Fibroblast of skin of left quadriceps (primary cell): ENCODE data around the gene DTNBP1.
A peak's percentile ranks its signal among the peaks of the same experiment; 100 is the strongest.

Experiments
- DNase-seq, 2 experiments: peaks; one replicate each; pipeline ENCODE4 v3.0.0-alpha.2; 2013; ENCODE audit warnings: low read depth in 2 of 2

The DTNBP1 gene

DNA sequence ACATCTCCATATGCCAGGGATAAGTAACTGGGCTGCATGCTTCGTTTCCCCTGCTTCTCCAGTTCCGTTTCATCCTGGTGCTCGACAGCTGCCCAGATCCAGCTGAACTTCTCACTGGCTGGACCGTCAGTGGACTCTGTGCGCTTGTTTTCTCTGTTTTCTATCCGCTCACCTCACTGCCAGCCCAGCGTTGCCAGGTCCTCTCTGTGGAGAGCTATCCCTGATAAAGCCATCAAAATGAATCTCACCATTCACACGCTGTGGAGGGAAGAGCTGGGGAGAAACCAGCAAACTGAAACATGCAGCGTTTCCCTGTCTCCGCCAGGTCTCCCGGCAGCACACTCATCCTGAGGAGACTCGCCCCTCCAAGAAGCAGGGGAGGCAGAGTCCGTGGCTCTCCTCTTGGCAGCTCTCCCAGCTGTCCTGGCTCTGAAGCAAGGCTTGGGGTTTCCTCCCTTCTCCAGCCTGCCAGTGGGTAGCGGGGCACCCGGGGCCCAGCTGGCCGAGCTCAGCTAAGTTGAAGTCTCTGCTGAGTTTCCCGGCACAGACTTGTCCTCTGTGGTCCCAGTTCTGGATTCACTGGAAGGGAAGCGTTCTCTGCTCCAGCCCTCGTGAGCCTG, 160.9 kb downstream of the DTNBP1 start:
- peak; percentile 29 to 49 for DNase-seq

- no peak for DNase-seq
These were observed 161.7 kb downstream of the DTNBP1 start for GRCh38 chr6:15500901-15501825.

DNA sequence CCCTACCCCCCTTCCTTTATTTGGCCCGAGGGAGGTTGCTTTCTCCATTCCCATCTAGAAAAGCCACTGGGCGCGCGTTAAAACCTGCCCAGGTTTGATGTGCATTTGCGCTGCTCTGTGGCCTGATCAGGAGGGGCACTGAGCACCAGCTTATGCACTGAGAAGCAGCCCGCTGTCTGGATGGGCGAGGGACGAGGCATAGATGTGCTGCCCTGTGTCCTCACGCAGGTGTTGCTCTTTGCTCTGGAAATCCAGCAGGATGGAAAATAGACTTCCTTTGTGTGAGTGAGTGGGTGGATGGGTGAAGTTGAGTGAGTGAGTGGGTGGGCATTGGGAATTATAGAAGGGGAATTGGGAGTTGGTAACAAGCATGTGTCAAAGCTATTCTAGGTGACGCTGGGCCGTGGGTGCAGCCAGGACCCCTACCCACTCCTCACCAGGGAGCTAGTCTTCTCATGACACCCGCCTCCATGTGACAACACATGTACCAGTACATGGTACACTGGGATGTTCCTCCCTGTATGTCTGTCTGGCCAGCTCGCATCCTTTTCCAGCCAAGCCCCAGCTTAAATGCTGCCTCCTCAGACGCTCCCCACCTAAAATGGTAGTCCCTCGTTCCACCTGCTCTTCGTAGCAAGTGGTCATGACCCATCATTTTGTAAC, 162.6 kb downstream of the DTNBP1 start:
- DNase-seq, result no peak

DNA sequence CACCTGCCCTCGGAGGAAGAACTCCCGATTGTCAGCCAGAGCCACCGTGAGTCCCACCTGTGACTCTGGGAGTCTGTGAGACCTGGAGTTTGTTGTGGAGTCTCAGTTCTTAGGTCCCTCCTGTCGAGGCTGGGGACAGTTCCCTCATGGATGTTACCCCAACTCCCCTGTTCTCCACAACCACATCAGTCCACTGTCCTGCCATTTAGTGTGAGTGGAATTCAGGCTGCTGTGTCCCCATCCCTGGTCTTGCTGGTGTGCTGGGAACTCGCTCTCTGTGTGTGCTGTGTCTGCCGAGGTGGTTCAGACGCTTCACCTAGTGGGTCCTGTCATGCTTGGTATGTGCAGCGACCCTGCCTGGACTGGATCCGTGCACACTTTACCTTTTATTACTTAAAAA, 163.2 kb downstream of the DTNBP1 start:
- no peak for DNase-seq

GRCh38 chr6:15499125-15499524, 163.7 kb downstream of the DTNBP1 start:
- no peak for DNase-seq

DNA sequence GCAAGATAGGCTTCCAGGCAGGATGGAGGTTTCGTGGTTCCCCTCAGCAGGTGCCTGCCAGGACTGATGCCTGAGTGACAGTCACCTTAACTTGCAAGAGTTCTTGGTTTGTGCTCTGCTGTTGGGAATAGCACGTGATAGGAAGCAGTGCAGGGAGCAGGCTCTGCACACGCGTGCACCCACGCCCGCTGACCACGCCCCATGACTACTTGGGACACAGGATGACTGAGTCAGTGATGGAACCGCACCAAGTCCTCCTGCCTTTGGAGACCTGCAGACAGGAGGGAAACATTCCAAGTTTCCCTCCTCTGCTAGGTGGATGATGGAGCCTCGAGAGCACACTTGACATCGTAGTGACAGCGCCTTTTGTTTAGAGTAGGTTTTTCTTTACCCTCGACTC, 164.2 kb downstream of the DTNBP1 start:
- DNase-seq, result no peak

GRCh38 chr6:15496345-15497131, 166.3 kb downstream of the DTNBP1 start:
- DNase-seq, result no peak

DNA sequence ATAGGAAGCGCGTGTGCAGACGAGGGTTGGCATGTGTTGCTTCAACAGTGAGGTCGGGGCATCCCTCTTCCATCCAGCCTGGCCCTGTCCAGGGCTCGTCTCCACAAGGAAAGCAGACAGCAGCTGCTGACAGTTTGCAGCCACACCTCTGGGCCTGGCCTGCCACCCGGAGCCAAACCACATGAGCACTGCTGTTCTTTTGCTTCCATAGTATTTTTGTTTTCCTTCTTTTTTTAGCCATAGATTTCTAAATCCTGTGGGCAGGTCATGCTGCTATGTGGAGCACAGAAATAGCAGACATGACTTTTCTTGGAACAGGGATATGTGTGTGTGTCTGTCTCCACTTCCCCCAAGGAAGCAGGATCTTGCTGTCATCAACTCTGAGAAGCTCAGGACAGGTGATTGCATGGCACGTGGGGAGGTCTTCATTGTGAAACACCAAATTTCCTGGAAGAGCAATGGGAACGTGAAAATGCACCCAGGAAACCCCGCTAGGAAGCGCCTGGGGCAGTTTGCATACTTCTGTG, 167.4 kb downstream of the DTNBP1 start:
- no peak for DNase-seq

DNA sequence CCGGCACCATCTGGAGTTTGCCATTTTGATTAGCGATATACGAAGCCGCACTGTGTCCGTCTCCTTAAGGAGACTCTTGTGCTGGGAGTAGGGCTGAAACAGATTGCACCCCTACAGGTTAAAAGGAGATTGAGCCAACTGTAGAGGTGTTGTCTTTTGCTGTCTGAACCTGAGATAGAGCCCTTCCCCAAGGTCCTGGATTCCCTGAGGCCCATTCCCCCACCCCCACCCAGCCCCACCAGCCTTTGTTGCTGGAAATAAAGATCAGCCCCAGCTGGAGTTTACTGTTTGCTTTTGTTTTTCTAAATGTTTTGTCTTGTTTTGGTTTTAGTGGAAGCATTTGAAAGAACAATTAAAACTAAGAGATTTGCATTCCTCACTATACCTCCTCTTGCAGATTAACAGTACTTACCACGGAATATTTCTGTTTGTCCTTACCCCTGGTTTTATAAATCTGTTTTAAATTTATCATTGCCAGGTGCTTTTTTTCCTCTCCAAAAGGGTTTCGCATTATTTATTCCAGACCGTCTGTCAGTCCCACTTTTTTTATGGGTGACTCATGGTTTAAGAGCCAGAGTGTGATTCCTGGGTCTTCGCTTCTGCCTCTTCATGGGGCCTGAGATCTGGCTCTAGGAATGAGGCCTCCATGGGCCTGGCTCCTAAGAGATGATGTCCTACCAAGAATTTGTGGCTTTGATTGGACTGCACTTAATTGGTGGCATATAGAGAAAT, 169.2 kb downstream of the DTNBP1 start:
- DNase-seq, result peak; percentile 51 to 56

- no peak for DNase-seq
These were observed 170.9 kb downstream of the DTNBP1 start for GRCh38 chr6:15491986-15492269.

GRCh38 chr6:15491255-15491985, 171.4 kb downstream of the DTNBP1 start:
- DNase-seq, result peak; percentile 65 to 66

- DNase-seq, result no peak
These were observed 172.4 kb downstream of the DTNBP1 start for GRCh38 chr6:15490242-15491100.

- DNase-seq, result no peak
These were observed 173.4 kb downstream of the DTNBP1 start for GRCh38 chr6:15489261-15489962.

DNA sequence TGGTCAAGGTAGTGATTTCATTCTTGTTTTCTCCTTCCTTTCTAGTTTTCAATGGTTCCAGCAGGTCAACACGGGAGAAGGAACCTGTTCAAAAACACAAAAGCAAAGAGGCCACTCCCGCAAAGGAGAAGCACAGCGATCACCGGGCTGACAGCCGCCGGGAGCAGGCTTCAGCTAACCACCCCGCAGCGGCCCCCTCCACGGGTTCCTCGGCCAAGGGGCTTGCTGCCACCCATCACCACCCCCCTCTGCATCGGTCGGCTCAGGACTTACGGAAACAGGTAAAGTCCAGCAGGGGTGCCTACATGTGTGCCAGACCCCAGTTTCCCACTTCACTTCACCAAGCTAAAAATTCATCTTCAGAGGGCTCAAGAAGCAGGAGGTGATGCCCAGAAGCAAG, 175.6 kb downstream of the DTNBP1 start:
- DNase-seq, result no peak

DNA sequence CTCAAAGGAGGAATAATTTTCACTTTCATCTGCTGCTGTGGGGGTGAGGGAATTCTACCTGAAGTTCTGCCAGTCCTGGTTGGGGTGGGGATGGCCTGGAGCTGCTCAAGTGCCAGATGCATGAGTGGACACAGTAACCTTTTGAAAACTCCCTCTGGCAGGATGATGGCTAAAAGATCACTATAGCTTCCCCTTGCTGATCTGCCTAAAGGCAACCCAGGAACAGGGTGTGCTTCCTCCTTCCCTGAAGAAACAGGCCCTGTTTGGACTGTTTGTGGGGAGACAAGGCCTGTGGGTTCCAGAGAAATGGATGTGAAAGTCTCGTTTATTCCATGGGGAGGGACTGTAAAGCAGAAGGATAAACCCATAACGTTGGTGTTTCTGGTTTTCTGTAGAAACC, 176.9 kb downstream of the DTNBP1 start:
- no peak for DNase-seq

GRCh38 chr6:15484821-15485220, 178.0 kb downstream of the DTNBP1 start:
- DNase-seq, result no peak

GRCh38 chr6:15484140-15484539, 178.7 kb downstream of the DTNBP1 start:
- DNase-seq, result no peak

GRCh38 chr6:15483060-15483459, 179.8 kb downstream of the DTNBP1 start:
- DNase-seq, result no peak
